ENCODE measurements around the gene CAMTA1.

The CAMTA1 gene

DNA sequence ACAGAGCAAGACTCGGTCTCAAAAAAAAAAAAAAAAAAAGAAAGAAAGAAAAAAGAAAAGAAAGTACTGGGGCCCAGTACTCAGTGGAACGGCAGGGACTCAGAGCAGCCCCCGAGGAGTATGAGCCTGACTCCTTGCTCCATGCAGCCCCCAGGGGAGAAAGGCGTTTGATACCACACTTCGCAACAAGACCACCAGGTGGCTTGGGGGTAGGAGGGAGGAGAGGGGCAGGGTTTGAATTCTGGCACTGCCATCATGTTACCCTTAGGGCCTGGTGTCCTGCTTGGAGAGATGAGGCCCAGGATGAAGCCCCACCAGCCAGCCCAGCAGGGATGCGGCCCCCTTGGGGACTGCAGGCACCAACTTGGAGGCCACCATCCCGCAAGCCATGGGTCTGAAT, 664.5 kb downstream of the CAMTA1 start:
- no peak for DNase-seq (ENCODE audit: low read depth in 3 of 3)

DNA sequence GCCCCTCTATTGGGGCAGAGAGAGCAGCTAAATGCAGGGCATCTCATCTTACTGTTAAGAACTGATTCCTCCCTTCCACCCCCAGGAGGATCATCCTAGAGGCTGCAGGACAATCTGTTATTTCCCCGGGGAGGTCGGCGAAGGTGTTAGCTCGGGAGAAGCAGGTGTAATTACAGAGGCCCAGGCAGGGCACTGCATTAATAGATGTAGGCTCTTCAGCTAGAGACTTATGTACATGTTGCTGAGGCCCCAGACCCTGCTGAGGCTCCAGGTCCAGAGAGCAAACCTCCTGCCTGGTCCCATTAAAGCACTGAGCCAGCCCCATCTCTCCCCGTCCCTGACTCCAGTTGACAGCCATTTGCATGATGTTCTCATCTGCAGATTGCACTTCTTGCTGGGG, 665.6 kb downstream of the CAMTA1 start:
- DNase-seq (ENCODE audit: low read depth in 3 of 3), result no peak

GRCh38 chr1:7453038-7453437, 667.8 kb downstream of the CAMTA1 start:
- no peak for DNase-seq (ENCODE audit: low read depth in 3 of 3)

- no peak for DNase-seq (ENCODE audit: low read depth in 3 of 3)
Measured at GRCh38 chr1:7454052-7454815, 669.0 kb downstream of the CAMTA1 start.

DNA sequence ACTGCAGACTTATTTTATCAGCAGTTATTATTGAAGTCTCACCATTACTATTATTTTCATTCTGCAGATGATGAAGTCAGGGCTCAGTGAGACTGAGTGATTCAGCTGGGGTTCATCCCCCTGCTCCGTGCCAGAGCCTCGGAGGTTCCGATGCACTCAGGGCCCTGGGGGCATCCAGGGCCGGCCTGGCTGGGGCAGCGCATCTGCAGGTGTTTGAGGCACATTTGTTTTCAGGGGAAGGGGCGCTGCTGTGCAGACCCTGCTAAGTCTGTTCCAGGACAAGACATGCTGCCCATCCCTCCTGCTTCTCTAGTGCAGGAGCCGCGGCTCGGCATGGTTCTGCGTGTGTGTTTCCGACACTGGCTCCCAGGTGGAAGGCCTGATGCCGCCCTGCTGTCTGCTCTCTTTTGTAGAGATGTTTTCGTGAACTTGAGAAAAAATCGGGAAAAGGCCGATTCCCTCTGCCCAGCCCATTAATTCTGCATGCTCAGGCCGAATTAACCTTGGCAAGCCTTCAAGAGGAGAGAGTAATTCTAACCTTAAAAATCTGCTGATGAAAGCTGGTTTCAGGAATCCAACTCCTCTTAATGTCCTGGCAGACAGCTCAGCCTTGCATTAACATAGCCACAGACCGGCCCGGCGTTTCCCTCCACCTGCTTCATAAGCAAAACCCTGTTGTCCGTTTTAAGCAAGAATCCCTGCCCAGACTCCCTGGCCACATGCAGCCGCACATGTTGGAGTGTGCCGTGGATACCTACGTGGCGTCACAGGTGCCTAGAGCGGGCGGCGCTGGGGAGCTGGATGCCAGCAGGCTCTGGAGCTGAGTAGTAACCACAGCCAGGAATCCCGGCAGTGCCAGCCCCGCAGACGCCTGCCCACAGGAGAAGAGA, 669.9 kb downstream of the CAMTA1 start:
- no peak for DNase-seq (ENCODE audit: low read depth in 3 of 3)

GRCh38 chr1:7455796-7456721, 670.8 kb downstream of the CAMTA1 start:
- DNase-seq (ENCODE audit: low read depth in 3 of 3), result no peak

DNA sequence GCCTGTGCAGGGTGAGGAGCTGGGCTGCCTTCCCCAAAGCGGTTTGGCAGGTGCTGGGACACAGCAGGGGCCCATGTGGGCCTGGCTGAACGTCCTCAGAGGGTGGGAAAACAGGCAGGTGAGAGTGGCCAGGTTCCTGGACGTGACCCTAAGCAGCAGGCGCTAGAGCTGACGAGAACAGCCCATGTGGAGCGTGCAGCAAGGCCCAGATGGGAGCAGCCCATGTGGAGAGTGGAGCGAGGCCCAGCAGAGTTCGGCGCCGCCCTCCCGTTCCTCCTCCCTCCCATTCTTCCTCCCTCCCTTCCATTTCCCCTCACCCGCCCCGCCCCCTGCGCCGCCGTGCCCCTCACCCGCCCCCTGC, 671.4 kb downstream of the CAMTA1 start:
- no peak for DNase-seq (ENCODE audit: low read depth in 3 of 3)

GRCh38 chr1:7457811-7458210, 672.6 kb downstream of the CAMTA1 start:
- DNase-seq (ENCODE audit: low read depth in 3 of 3), result no peak

GRCh38 chr1:7458946-7459345, 673.7 kb downstream of the CAMTA1 start:
- DNase-seq (ENCODE audit: low read depth in 3 of 3), result no peak

GRCh38 chr1:7459914-7460313, 674.7 kb downstream of the CAMTA1 start:
- DNase-seq (ENCODE audit: low read depth in 3 of 3), result no peak

- no peak for DNase-seq (ENCODE audit: low read depth in 3 of 3)
Measured at GRCh38 chr1:7460807-7461206, 675.6 kb downstream of the CAMTA1 start.

GRCh38 chr1:7462617-7463016, 677.4 kb downstream of the CAMTA1 start:
- no peak for DNase-seq (ENCODE audit: low read depth in 3 of 3)

GRCh38 chr1:7463526-7463925, 678.3 kb downstream of the CAMTA1 start:
- DNase-seq (ENCODE audit: low read depth in 3 of 3), result no peak

DNA sequence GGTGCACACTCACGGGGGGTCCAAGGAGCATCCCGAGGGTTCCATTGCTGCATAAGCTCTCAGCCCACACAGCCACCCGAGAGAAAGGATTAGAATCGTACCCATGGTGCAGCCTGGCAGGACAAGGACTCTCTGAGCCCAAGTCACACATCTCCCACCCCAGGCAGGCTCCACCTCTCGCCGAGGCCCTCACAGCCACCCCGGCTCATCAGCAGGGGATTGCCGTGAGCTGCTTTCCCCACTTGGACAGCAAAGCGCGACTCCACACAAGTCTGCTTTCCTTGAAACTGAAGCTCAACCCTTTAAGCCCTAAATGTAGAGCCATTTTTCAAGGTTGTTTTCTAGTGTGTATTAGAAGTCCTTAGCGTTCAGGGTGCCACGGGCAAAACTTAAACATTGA, 679.5 kb downstream of the CAMTA1 start:
- no peak for DNase-seq (ENCODE audit: low read depth in 3 of 3)

- DNase-seq (ENCODE audit: low read depth in 3 of 3), result no peak
Measured at GRCh38 chr1:7467476-7468175, 682.4 kb downstream of the CAMTA1 start.

GRCh38 chr1:7468248-7468647, 683.0 kb downstream of the CAMTA1 start:
- DNase-seq (ENCODE audit: low read depth in 3 of 3), result no peak

DNA sequence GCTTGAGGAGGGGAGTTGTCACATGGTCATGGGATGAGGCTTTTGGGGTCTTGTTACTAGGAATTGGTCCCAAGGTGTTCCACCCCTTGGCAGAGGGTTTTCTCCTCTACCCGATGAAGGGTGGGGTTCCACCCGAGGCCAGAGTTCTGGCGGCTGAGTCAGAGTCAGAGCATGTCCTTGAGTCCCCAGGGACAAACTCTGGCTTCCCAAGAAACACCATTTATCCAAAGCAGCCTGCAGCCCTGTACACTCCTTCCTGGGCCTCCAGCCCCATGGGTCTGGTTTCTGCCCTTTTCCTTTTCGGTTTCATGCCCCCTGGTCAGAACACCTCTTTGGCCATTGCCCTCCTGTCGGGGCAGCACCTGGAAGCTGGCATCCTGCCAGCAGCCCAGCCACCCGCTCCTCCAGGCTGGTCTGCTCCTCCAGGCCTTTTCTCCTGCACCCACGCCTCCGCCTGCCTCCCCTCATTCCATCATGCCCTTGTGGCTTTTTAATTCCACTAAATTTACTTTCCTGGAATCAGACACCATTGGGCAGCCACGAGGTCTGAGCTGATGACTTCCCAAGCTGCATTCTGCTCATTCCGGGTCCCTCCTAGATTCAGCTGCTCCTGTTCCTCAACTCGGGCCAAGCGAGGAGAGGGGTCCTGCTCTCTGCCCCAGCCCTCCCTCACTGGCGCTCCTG, 684.1 kb downstream of the CAMTA1 start:
- DNase-seq (ENCODE audit: low read depth in 3 of 3), result no peak

GRCh38 chr1:7470904-7471638, 685.8 kb downstream of the CAMTA1 start:
- peak in 1 of 3 experiments; percentile 5 for DNase-seq (ENCODE audit: low read depth in 3 of 3)

GRCh38 chr1:7471836-7472235, 686.6 kb downstream of the CAMTA1 start:
- no peak for DNase-seq (ENCODE audit: low read depth in 3 of 3)

Data from stimulated activated CD4-positive, alpha-beta T cell treated with anti-CD3 and anti-CD28 coated beads, TNF-alpha, amount 100 ng/mL, for 24 hours (primary cell).